Type B pancreatic cell (in vitro differentiated cells): Measurements from ENCODE around the gene LINGO1. TPM values are rescaled to one million over a fixed set of nuclear protein-coding genes. Genes with fewer than 3 reads are reported as not detected.

ENCODE experiments used
- DNase-seq: peaks from one replicate; pipeline ENCODE4 v3.0.0; 2021; ENCODE audit warnings: mixed read lengths; ENCODE audit not compliant: unreplicated experiment; ENCODE audit errors: extremely low spot score
- H3K27ac Mint-ChIP-seq: 2 replicates; pipeline ENCODE4 v1.8.0; 2021; ENCODE audit warnings: mild to moderate bottlenecking, mixed read lengths
- H3K27me3 Mint-ChIP-seq: 2 replicates; pipeline ENCODE4 v1.8.0; 2021; ENCODE audit warnings: mixed read lengths
- H3K36me3 Mint-ChIP-seq: 2 replicates; pipeline ENCODE4 v1.8.0; 2021; ENCODE audit warnings: mixed read lengths
- H3K4me1 Mint-ChIP-seq: one replicate; pipeline ENCODE4 v1.8.0; 2021; ENCODE audit warnings: mixed read lengths; ENCODE audit not compliant: unreplicated experiment
- H3K4me3 Mint-ChIP-seq: 2 replicates; pipeline ENCODE4 v1.8.0; 2021; ENCODE audit warnings: mild to moderate bottlenecking, mixed read lengths
- H3K9me3 Mint-ChIP-seq: 2 replicates; pipeline ENCODE4 v1.8.0; 2021; ENCODE audit warnings: mixed read lengths
- CTCF ChIP-seq: fragments of 200-600 bp; sonication (generic); conservative IDR thresholded peaks from 2 replicates; pipeline ENCODE4 v1.5.0; 2021; ENCODE audit warnings: antibody characterized with exemption, mild to moderate bottlenecking
- total RNA-seq: library from RNA; stranded (reverse); gene quantifications from 2 replicates; pipeline ENCODE4 v1.2.1, GENCODE V29; 2021; ENCODE audit warnings: low replicate concordance

The LINGO1 gene
- total RNA-seq, 1 donor from 2014 or later = 19.6 TPM

GRCh38 chr15:77630056-77630455, 2.7 kb downstream of the LINGO1 start:
- H3K4me3 Mint-ChIP-seq = peak overlapping the region; percentile 67
- peak overlapping the region; percentile 1 for H3K27ac Mint-ChIP-seq
- H3K36me3 Mint-ChIP-seq = no peaks in the 10 kb centered on the region
- no peak for DNase-seq
- TF ChIP-seq CTCF = no peak
- H3K9me3 Mint-ChIP-seq = no peaks in the 10 kb centered on the region
- peaks cover 24% of the 10 kb centered on the region for H3K4me1 Mint-ChIP-seq
- peaks cover 22% of the 10 kb centered on the region for H3K27me3 Mint-ChIP-seq

DNA sequence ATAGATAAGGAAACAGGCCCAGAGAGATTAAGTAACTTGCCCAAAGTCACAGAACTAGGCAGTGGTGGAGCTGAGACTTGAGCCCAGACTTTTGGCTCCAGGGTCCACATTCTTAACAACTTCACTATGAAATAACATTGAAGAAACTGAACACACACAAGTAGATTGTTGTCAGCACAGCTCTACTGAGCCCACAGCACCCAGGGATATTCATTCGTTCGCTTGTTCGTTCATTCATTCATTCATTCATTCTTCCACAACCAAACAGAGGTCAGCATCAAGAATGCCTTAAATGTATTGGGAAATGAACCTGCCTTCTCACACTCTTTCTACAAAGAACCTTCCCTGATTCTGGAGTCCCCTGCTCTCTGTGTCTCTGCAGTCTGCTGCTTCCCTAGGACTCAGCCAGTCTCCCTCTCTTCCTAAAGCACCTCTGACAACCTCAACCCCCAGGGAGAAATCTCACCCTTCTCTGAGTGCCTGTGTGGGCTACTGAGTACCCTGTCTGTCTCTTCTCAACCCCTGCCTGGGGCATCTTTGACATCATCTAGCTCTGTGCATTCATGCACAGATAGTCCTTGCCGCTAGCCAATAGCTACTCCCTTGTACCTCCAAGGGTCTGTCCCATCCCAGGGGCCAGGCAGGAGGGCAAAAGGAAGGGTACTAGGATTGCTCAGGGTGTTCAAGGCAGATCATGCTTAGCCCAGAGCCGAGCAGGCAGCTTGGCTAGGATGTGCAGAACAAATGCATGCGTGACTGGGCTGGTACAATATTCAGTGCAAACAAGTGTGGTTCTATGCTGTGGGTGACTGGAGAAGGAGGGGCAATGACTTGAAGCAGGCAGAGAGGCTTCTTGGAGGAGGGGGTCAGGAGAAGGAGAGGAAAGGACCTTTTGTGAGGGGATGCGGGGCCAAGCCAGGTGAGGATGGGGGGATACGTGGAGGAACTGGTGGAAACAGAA, 3.4 kb downstream of the LINGO1 start:
- Mint-ChIP-seq H3K4me3 (peak overlapping the region; percentile 66), H3K27me3 (peaks cover 19% of the 10 kb centered on the region), H3K36me3 (no peaks in the 10 kb centered on the region), H3K9me3 (no peaks in the 10 kb centered on the region), H3K27ac (peak overlapping the region; percentile 1), H3K4me1 (peaks cover 24% of the 10 kb centered on the region)
- DNase-seq = no peak
- TF ChIP-seq CTCF = no peak

DNA sequence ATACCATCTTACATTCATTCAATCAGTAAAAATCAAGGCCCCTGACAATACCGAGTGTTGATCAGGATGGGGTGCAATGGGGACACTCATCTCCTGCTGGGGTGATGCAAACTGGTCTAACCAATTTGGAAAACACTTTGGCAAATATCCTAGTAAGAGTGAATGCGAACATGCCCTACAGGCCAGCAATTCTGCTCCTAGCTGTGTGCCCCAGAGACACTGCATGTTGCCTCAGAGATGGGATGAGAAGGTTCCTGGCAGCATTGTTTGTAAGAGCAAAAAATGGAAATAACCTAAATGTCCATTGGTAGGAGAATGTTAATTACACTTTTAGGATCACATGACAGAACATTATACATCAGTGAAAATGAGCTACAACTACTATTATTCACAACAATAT, 4.7 kb downstream of the LINGO1 start:
- no peak for TF ChIP-seq CTCF
- Mint-ChIP-seq H3K27ac (no peak overlapping the region), H3K27me3 (peaks cover 11% of the 10 kb centered on the region), H3K4me1 (peaks cover 27% of the 10 kb centered on the region), H3K4me3 (no peak overlapping the region), H3K36me3 (no peaks in the 10 kb centered on the region), H3K9me3 (no peaks in the 10 kb centered on the region)
- no peak for DNase-seq

DNA sequence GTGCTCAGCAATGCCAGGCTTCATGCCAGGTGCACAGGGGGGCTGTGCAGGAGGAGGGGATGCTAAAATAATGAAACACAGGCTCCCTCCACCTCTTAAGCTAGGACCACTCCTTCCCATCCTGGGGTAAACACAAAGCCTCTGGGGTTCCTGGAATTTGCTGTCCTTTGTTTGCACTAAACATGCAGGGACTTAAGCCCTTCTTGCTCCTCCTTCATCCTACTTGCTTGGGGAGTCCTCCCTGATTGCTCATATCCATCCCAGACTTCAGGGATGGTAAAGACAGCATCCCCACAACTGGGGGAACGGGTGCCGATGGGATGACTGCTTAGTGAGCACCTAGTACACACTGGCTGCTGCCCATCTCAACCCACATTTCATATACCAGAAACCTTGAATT, 5.1 kb downstream of the LINGO1 start:
- TF ChIP-seq CTCF = no peak
- H3K27me3 Mint-ChIP-seq = peaks cover 11% of the 10 kb centered on the region
- H3K9me3 Mint-ChIP-seq = no peaks in the 10 kb centered on the region
- peaks cover 30% of the 10 kb centered on the region for H3K4me1 Mint-ChIP-seq
- H3K36me3 Mint-ChIP-seq = no peaks in the 10 kb centered on the region
- H3K27ac Mint-ChIP-seq = no peak overlapping the region
- no peak for DNase-seq
- no peak overlapping the region for H3K4me3 Mint-ChIP-seq

- no peak overlapping the region for H3K4me3 Mint-ChIP-seq
- H3K27ac Mint-ChIP-seq = no peak overlapping the region
- peaks cover 11% of the 10 kb centered on the region for H3K27me3 Mint-ChIP-seq
- peaks cover 35% of the 10 kb centered on the region for H3K4me1 Mint-ChIP-seq
- no peaks in the 10 kb centered on the region for H3K9me3 Mint-ChIP-seq
- no peaks in the 10 kb centered on the region for H3K36me3 Mint-ChIP-seq
- no peak for TF ChIP-seq CTCF
- no peak for DNase-seq
Measured at GRCh38 chr15:77627067-77627466, 5.6 kb downstream of the LINGO1 start.
